CD4-positive, alpha-beta T cell treated with Interleukin-15 for 4 hours (primary cell): ENCODE measurements around the gene SYTL1.

ENCODE experiments used
- DNase-seq: peaks from one replicate; pipeline ENCODE4 v3.0.0-alpha.2; 2020; ENCODE audit warnings: low spot score

The SYTL1 gene

GRCh38 chr1:27348861-27349783, 7.3 kb downstream of the SYTL1 start:
- peak; percentile 28 for DNase-seq

DNA sequence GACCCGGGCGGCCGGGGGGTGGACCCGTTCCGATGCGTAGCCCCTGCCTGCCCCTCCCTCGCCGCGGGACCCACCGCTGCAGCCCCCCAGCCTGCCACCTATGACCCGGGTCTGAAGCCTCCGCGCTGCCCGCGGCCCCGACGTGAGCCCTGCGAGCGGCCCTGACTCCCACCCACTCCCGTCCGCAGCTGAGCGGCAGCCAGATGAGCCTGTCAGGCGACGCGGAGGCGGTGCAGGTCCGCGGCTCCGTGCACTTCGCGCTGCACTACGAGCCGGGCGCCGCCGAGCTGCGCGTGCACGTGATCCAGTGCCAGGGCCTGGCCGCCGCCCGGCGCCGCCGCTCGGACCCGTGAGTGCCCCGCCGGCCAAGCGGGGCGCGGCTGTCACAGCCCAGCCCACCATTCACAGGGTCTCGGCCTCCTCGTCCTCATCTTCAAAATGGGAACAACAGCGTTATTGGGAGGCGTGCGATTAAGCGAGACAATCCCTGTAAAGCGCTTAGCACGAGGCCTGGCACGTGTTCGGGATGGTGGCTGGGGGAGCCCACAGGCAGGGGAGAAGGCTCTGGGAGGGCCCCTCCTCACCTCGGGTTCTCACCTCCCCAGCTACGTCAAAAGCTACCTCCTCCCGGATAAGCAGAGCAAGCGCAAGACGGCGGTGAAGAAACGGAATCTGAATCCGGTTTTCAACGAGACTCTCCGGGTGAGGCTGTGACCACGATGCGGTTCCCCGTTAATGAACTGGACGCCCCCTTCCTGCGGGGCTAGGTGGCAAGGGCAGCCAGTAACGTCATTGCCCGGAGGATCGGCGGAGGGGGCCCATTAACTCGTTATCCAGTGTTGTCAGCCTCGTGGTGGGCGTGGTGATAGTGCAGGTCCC, 8.2 kb downstream of the SYTL1 start:
- DNase-seq = peak; percentile 14

- DNase-seq = no peak
Measured at GRCh38 chr1:27350663-27351540, 9.1 kb downstream of the SYTL1 start.

GRCh38 chr1:27351541-27352107, 9.8 kb downstream of the SYTL1 start:
- DNase-seq = no peak

DNA sequence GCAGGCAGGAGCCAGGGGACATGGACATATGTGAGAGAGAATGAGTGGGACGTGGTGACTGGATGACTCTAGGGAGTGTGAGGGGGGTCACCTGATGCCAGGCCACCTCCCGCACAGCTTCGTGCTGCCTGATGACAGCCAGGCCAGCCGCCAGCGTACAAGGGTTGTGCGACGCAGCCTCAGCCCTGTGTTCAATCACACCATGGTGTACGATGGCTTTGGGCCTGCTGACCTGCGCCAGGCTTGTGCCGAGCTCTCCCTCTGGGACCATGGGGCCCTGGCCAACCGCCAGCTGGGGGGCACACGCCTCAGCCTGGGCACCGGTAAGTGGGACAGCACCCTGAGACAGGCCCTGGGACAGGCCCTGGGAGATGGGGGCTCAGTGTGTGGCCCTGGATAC, 11.3 kb downstream of the SYTL1 start:
- DNase-seq = no peak

DNA sequence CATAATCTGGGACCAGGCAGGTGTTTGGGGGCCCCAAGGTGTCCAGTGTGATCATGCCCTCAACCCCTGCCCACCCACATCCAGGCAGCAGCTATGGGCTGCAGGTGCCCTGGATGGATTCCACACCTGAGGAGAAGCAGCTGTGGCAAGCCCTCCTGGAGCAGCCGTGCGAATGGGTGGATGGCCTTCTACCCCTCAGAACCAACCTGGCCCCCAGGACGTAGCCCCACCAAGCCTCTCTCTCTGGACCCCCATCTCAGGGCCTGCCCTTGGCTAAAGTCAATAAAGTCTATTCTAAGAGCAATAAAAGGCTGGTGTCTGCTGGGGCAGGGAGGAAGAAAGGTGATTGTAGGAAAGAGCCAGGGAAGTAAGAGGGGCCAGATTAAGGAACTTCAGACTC, 11.8 kb downstream of the SYTL1 start:
- no peak for DNase-seq

DNA sequence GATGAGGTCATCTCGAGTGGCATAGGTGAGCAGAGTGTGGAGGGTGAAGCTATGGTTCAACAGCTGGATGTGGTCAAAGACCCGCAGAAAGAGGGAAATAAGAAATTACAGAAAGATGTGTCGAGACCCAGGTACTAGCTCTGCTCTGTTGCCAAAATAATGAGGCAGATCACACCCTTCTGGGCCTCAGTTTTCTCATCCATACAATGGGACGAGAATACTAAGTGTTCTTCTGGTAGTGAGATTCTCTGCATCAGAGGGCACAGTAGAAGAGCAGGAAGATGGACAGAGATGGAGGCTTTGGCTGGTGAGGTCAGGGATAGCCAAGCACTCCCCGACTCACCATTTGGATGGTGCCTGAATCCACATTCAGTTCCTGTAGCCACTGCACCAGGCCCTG, 13.9 kb downstream of the SYTL1 start:
- DNase-seq = no peak

DNA sequence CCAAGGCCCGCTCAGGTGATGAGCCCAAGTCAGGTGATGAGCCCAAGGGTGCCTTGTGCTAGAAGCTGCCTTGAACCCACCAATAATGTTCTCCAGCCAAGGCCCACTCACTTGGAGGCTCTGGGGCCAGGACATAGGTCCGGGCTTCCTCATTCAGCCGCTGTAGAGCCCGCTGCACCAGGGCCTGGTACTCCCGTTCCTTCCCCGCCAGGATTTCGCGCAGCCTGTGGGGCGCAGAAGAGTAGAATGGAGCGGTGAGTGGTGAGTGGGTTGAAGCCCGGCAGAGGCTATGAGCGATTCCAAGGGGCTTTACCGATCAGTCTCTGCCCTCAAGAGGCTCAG, 14.4 kb downstream of the SYTL1 start:
- no peak for DNase-seq

DNA sequence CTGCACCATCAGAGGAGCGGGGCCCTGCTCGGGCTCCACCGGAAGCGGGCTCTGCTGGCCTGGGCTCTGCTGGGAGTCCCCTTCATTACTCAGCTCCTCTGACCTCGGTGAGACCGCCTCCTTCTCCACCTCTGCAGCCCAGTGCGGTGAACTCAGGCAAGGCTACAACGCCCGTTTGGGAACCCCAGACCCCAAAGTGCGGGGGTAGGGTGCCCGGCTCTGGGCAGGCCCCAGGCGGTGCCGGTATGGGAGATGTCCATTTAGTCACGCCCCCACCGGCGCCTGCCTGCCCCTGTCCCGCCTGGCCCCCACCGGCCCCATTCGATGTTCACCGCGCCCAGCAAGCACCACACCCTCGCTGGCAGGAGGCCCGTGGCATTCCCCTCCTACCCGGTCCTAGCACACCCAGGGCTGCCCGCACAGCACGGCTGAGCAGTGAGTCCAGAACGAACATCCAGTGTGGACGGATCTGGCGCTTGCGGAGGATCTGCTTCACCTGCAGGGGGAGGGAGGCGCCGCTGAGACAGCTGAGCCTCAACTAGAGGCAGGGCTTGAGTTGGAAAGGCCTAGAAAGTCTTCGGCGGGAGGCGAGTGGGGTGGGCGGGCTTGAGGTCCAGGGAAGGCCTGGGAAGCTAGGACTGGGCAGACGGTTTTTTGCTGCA, 14.9 kb downstream of the SYTL1 start:
- DNase-seq = peak; percentile 40

DNA sequence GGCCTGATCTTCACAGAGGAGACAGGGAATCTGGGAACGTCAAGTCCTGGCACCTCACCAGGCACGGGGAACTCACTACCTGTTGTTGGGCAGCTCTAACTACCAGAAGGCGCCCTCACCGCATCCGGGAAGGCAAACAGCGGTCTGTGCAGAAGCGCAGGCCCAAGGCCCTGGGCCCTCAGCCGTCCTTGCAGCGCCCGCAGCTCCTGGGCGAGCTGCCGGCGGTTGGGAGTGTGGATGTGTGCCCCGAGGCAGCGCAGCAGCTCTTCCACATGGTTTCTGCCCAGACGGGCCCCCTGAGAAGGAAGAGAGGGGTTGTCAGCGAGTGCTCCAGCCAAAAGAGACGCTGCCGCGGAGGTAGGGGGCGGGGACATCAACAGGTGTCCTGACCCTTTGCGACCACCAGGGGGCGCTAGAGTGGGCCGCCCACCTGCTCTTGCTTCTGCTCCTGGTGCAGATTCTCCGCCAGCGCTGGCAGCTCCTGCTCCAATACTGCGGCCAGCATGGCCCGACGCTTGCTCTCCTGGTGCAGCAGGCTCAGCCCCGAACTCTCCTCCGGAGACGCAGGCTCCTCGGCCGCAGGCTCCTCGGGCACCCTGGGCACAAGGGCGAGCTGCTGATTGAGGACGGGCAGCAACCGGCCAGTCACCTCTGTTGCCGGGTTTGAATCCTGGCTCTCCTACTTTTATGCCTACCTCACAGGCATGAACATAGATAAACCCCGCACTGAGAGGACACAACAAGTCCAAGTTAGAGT, 15.6 kb downstream of the SYTL1 start:
- peak; percentile 81 for DNase-seq

- no peak for DNase-seq
Measured at GRCh38 chr1:27358038-27358927, 16.5 kb downstream of the SYTL1 start.

DNA sequence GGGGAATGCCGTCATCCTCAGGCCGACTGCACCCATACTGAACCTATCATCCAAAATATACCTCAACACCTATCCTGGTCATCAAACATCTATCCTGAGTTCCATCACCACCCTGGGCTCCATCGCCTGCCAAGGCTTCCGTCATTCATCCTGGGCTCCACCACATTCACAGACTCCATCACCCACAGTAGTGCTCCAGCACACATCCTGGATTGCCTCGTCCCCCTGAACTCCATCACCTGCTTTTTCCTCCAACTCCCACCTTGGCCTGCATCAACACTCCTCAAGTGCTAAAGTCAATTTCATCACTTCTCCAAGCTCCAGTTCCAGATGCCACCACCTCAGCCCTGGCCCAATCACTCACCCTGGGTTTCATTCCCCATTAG, 17.1 kb downstream of the SYTL1 start:
- DNase-seq = no peak

DNA sequence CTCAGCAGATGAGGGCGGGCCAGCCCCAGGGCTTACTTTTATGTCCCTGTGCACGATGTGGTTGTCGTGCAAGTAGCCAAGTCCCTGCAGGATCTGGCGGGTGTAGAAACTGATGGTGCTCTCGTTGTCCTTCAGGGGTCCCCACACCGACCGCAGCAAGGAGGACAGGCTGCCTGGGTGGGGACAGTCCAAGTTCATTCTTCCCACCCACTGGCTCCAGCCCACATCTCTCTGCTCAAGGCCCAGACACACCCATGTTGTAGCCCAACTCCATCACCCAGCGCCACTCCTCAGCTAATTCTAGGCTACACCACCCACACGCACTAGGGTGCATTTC, 18.0 kb downstream of the SYTL1 start:
- no peak for DNase-seq

DNA sequence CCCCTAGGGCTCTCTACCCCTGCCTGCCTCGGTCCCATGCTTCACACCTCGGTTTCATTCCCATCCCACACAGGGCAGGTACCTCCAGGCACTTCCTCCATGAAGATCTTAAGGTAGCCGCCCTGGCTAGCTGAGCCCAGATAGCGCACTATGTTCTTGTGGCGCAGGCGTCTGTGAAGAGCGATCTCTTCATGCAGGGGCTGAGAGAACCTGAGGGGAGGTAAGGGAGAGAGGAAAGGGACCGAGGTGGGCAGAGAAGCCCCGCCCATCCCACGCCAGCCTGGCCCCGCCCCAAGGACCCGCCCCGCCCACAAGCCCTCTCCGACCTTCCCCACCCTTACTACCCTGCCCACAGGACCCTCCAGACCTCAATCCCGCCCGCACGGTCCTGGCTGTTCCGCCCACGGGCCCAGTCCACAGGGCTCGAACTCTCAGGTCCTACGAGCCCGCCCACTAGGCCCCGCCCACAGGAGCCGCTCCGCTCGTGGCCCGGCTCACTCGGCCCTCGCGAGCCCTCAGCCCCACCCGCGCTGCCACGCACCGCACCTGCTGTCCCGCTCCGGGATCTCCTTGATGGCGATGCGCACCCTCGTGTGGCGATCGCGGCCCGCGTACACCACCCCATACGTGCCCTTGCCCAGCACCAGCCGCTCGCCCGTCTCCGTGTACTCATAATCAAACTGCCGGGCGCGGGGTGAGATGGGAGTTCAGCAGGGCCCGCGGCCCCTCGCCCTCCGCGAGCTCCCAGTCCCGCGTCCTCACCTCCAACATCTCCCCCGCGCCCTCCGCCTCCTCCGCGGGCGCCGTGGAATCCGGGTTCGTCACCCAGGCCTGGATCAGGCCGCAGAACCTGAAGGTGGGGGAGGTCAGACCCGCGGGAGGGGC, 18.6 kb downstream of the SYTL1 start:
- DNase-seq = peak; percentile 34

DNA sequence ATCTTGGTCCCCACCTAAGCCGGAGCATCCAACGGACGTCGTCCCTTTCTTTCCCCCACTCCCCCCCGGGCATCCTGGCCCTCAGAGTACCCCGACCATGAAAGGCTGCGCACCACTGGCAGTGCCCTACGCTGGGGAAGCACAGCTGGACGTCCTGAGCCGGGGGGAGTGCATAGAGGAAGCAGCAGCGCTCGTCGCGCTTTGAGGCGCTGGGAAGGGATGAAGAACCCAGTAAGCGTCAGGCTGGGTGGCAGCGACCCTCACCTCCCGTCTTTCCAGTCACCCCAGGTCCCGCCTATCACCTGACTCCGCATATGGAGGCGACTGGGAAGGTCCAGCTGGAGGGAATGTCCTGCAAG, 19.2 kb downstream of the SYTL1 start:
- no peak for DNase-seq

GRCh38 chr1:27361553-27361952, 19.7 kb downstream of the SYTL1 start:
- no peak for DNase-seq

DNA sequence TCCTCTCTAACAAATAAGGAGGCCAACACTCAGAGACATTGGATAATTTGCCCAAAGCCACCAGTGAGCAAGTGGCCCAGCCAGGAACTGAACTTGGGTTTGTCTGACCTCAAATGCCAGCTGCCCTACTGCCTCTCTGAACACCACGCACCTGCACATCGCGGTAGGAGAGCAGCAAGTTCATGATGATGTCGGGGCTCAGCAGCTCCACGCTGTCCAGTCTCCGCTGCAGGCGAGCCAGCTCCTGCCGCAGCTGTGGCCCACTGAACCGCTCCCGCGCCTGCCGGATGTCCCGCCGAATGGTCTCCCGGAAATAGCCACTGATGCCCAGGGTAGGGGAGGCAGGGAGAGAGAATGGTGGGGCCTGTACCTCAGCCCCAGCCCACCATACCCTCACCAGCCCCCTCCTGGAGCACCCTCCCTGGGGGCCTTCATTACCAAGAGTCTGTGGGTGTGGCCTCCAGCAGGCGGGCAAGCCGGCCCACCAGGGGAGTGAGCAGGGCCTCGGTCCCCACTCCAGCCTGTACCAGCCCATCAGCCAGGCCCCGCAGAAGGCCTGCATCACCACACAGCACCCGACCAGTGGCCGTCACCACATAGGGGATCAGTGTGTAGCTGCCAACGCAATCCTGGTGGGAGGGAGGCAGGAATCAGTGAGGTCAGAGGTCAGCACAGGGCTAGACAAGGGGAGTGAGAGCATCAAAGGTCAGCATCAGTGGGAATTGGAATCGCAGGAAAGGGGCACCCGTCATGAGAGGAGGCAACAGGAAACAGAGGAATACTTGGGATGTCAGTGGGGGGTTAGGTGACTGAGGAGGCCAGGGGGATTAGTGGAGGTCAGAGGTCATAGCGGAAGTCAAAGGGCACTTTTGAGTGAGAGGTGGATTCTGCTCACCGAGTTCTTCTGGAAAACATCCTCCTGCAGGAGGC, 22.2 kb downstream of the SYTL1 start:
- DNase-seq = no peak
